ENCODE data around the gene REPIN1.

Gene REPIN1

GRCh38 chr7:150389532-150389816, 20.9 kb downstream of the REPIN1 start:
- Histone ChIP-seq H3K4me1 (ENCODE audit: insufficient read depth, low read length, severe bottlenecking) (peaks cover 5% of the 10 kb centered on the region), H3K36me3 (ENCODE audit: insufficient read depth, low read length) (peaks cover 4% of the 10 kb centered on the region; the same call in 1 of the 2 replicates), H3K9me3 (ENCODE audit: low read length) (no peaks in the 10 kb centered on the region), H2AFZ (ENCODE audit: low read length) (no peak overlapping the region), H3K4me2 (ENCODE audit: low read length) (no peak overlapping the region), H3K9me2 (ENCODE audit: low read depth, low read length) (no peaks in the 10 kb centered on the region), H3F3A (ENCODE audit: insufficient read depth, low read length) (no peaks in the 10 kb centered on the region), H3K27ac (ENCODE audit: low read depth, low read length, poor library complexity, severe bottlenecking) (no peak overlapping the region), H3K9ac (ENCODE audit: low read length) (no peak overlapping the region), H3K27me3 (ENCODE audit: insufficient read depth, low read length) (no peaks in the 10 kb centered on the region), H3K79me2 (ENCODE audit: insufficient read depth, low read length) (no peaks in the 10 kb centered on the region), H3K4me3 (ENCODE audit: low read depth, low read length, poor library complexity, severe bottlenecking) (no peak overlapping the region), H4K20me1 (ENCODE audit: insufficient read depth, low read length) (no peaks in the 10 kb centered on the region)
- TF ChIP-seq EZH2 (IDR thresholded peaks at IDR 0.05; ENCODE audit: borderline replicate concordance, low read length) (no peak), CTCF (IDR thresholded peaks at IDR 0.05; ENCODE audit: low read length) (no peak)

GRCh38 chr7:150390205-150390604, 21.6 kb downstream of the REPIN1 start:
- H3K9me3 ChIP-seq (ENCODE audit: low read length), result no peaks in the 10 kb centered on the region
- H3F3A ChIP-seq (ENCODE audit: insufficient read depth, low read length), result no peaks in the 10 kb centered on the region
- TF ChIP-seq EZH2 (IDR thresholded peaks at IDR 0.05; ENCODE audit: borderline replicate concordance, low read length) (no peak), CTCF (IDR thresholded peaks at IDR 0.05; ENCODE audit: low read length) (no peak)
- H3K36me3 ChIP-seq (ENCODE audit: insufficient read depth, low read length), result peaks cover 4% of the 10 kb centered on the region; the same call in 1 of the 2 replicates
- peaks cover 5% of the 10 kb centered on the region for H3K4me1 ChIP-seq (ENCODE audit: insufficient read depth, low read length, severe bottlenecking)
- H3K9me2 ChIP-seq (ENCODE audit: low read depth, low read length), result no peaks in the 10 kb centered on the region
- no peak overlapping the region for H3K27ac ChIP-seq (ENCODE audit: low read depth, low read length, poor library complexity, severe bottlenecking)
- H4K20me1 ChIP-seq (ENCODE audit: insufficient read depth, low read length), result no peaks in the 10 kb centered on the region
- H3K27me3 ChIP-seq (ENCODE audit: insufficient read depth, low read length), result no peaks in the 10 kb centered on the region
- H3K79me2 ChIP-seq (ENCODE audit: insufficient read depth, low read length), result no peaks in the 10 kb centered on the region
- no peak overlapping the region for H3K4me2 ChIP-seq (ENCODE audit: low read length)
- no peak overlapping the region for H2AFZ ChIP-seq (ENCODE audit: low read length)
- H3K9ac ChIP-seq (ENCODE audit: low read length), result no peak overlapping the region
- H3K4me3 ChIP-seq (ENCODE audit: low read depth, low read length, poor library complexity, severe bottlenecking), result no peak overlapping the region

- no peaks in the 10 kb centered on the region for H3K9me2 ChIP-seq (ENCODE audit: low read depth, low read length)
- H3K9me3 ChIP-seq (ENCODE audit: low read length), result no peaks in the 10 kb centered on the region
- H3K27ac ChIP-seq (ENCODE audit: low read depth, low read length, poor library complexity, severe bottlenecking), result no peak overlapping the region
- H3K27me3 ChIP-seq (ENCODE audit: insufficient read depth, low read length), result no peaks in the 10 kb centered on the region
- H3K4me1 ChIP-seq (ENCODE audit: insufficient read depth, low read length, severe bottlenecking), result no peaks in the 10 kb centered on the region
- H3F3A ChIP-seq (ENCODE audit: insufficient read depth, low read length), result no peaks in the 10 kb centered on the region
- TF ChIP-seq CTCF (IDR thresholded peaks at IDR 0.05; ENCODE audit: low read length) (no peak), EZH2 (IDR thresholded peaks at IDR 0.05; ENCODE audit: borderline replicate concordance, low read length) (no peak)
- H3K4me2 ChIP-seq (ENCODE audit: low read length), result no peak overlapping the region
- no peak overlapping the region for H2AFZ ChIP-seq (ENCODE audit: low read length)
- no peak overlapping the region for H3K4me3 ChIP-seq (ENCODE audit: low read depth, low read length, poor library complexity, severe bottlenecking)
- H3K9ac ChIP-seq (ENCODE audit: low read length), result no peak overlapping the region
- H3K36me3 ChIP-seq (ENCODE audit: insufficient read depth, low read length), result peaks cover 6% of the 10 kb centered on the region; the same call in 1 of the 2 replicates
- H3K79me2 ChIP-seq (ENCODE audit: insufficient read depth, low read length), result no peaks in the 10 kb centered on the region
- no peaks in the 10 kb centered on the region for H4K20me1 ChIP-seq (ENCODE audit: insufficient read depth, low read length)
Measured at GRCh38 chr7:150393325-150393724, 24.7 kb downstream of the REPIN1 start.
